Stimulated activated CD4-positive, alpha-beta T cell treated with anti-CD3 and anti-CD28 coated beads, Interleukin-15, amount 100 ng/mL, for 48 hours (primary cell): ENCODE results near the gene PSMD8.
"Not testable (repeated sequence)": the region's sequence is repeated elsewhere in the genome, so short reads cannot be mapped to it uniquely, and the experiment has no call there.

Source experiments
- DNase-seq, 2 donors: peaks; one replicate each; pipeline ENCODE4 v3.0.0-alpha.2; 2020; ENCODE audit warnings: low read depth in 2 of 2

PSMD8 gene

GRCh38 chr19:38411041-38411712 is 36.8 kb downstream of the PSMD8 start:
- DNase-seq: no peak

- not testable (repeated sequence) for DNase-seq
These were observed 37.5 kb downstream of the PSMD8 start for GRCh38 chr19:38411898-38412297.

GRCh38 chr19:38412491-38412890 is 38.1 kb downstream of the PSMD8 start:
- no peak for DNase-seq

GRCh38 chr19:38412961-38413360 is 38.6 kb downstream of the PSMD8 start:
- no peak for DNase-seq

GRCh38 chr19:38413416-38413815 is 39.0 kb downstream of the PSMD8 start:
- DNase-seq: no peak

GRCh38 chr19:38417146-38417543 is 42.8 kb downstream of the PSMD8 start:
- DNase-seq: no peak

- peak in 1 of 2 donors; percentile 59 for DNase-seq
These were observed 43.5 kb downstream of the PSMD8 start for GRCh38 chr19:38417544-38418506.

GRCh38 chr19:38420935-38421334 is 46.6 kb downstream of the PSMD8 start:
- no peak for DNase-seq

GRCh38 chr19:38421856-38422255 is 47.5 kb downstream of the PSMD8 start:
- DNase-seq: no peak

- DNase-seq: no peak
These were observed 48.1 kb downstream of the PSMD8 start for GRCh38 chr19:38422438-38422837.

GRCh38 chr19:38424272-38424671 is 49.9 kb downstream of the PSMD8 start:
- no peak for DNase-seq

GRCh38 chr19:38425222-38425809 is 50.9 kb downstream of the PSMD8 start:
- DNase-seq: no peak

GRCh38 chr19:38425810-38426466 is 51.6 kb downstream of the PSMD8 start, which contains the start of gene RASGRP4:
RASGRP4 (minus strand) TSS chr19:38426219; CDS start chr19:38426091, 128 bp downstream.
- DNase-seq: peak in 1 of 2 donors; percentile 43

- peak; percentile 55 to 62 for DNase-seq
These were observed 52.8 kb downstream of the PSMD8 start for GRCh38 chr19:38427035-38427677.

- DNase-seq: peak in 1 of 2 donors; percentile 40
These were observed 54.9 kb downstream of the PSMD8 start for GRCh38 chr19:38429055-38429810.

- no peak for DNase-seq
These were observed 55.4 kb downstream of the PSMD8 start for GRCh38 chr19:38429811-38430156.

- no peak for DNase-seq
These were observed 56.6 kb downstream of the PSMD8 start for GRCh38 chr19:38430931-38431330.

GRCh38 chr19:38433268-38433733 is 58.9 kb downstream of the PSMD8 start, which contains the start of gene RYR1:
RYR1 (plus strand) TSS chr19:38433691; CDS start chr19:38433830, 139 bp downstream.
- peak in 1 of 2 donors; percentile 60 for DNase-seq
